Tibial nerve (tissue), 4 donors: ENCODE data around the gene GPC3. TPM values are rescaled to one million over a fixed set of nuclear protein-coding genes. Genes with fewer than 3 reads are reported as not detected.

ENCODE experiments used
- DNase-seq, 2 donors: peaks; one replicate each; pipeline ENCODE4 v3.0.0-alpha.2; 2019; ENCODE audit warnings: low spot score in 2 of 2
- H3K27ac ChIP-seq, 4 donors: fragments of 200-600 bp; sonication (generic) in 3 of 4; one replicate each; pipeline ENCODE4 v1.5.1; 2017 to 2019; ENCODE audit warnings: mild to moderate bottlenecking in 1 of 4
- H3K27me3 ChIP-seq, 2 donors: fragments of 200-600 bp; sonication (generic) in 1 of 2; one replicate each; pipeline versions ENCODE4 v1.5.1 to v1.6.0; 2017 to 2019
- H3K36me3 ChIP-seq, 3 donors: fragments of 200-600 bp; sonication (generic); one replicate each; pipeline ENCODE4 v1.5.1; 2018 to 2019
- H3K4me1 ChIP-seq, 4 donors: fragments of 200-600 bp; sonication (generic) in 3 of 4; one replicate each; pipeline ENCODE4 v1.5.1; 2017 to 2019
- H3K4me3 ChIP-seq, 4 donors: fragments of 200-600 bp; sonication (generic) in 3 of 4; one replicate each; pipeline ENCODE4 v1.5.1; 2017 to 2019; ENCODE audit warnings: mild to moderate bottlenecking in 1 of 4, moderate library complexity in 1 of 4
- H3K9me3 ChIP-seq, 4 donors: fragments of 200-600 bp; sonication (generic) in 3 of 4; one replicate each; pipeline ENCODE4 v1.5.1; 2017 to 2019
- CTCF ChIP-seq, 5 experiments: fragments of 200-600 bp in 3 of 5; fragments of 450-650 bp in 2 of 5; sonication (generic) in 3 of 5; IDR thresholded peaks; one replicate each; pipeline ENCODE4 v1.5.1; 2016 to 2019; ENCODE audit warnings: antibody characterized with exemption in 5 of 5, mild to moderate bottlenecking in 3 of 5, moderate library complexity in 2 of 5
- EP300 ChIP-seq, 2 donors: sonication (generic); formaldehyde crosslinking; IDR thresholded peaks; one replicate each; pipeline ENCODE4 v1.6.1; 2017; ENCODE audit warnings: antibody characterized with exemption in 2 of 2, mild to moderate bottlenecking in 1 of 2
- POLR2A ChIP-seq, 2 donors: fragments of 450-650 bp; IDR thresholded peaks; one replicate each; pipeline ENCODE4 v1.6.1; 2017; ENCODE audit warnings: antibody characterized with exemption in 2 of 2, mild to moderate bottlenecking in 2 of 2, moderate library complexity in 2 of 2
- WGBS, 2 donors: methylation state at CpG; one replicate each; pipeline ENCODE4 v1.1.5; 2018; 5-methylcytosine and 5-hydroxymethylcytosine counted together
- total RNA-seq, 4 donors: library from RNA; depleted of rRNA; stranded (reverse); fragments of >200 nt; gene quantifications; one replicate each; pipeline ENCODE4 v1.1.0, GENCODE V29; 2016

GPC3 gene
- total RNA-seq, 4 donors from 2014 or later = 60.5 to 116 (median 72.8) TPM

GRCh38 chrX:133970076-133970475 is 15.3 kb downstream of the GPC3 start:
- WGBS, 2 donors = 30 to 37% methylated on average over 5 of the region's 5 CpGs
- no peaks in the 10 kb centered on the region for H3K9me3 ChIP-seq
- DNase-seq = no peak
- H3K27me3 ChIP-seq = peaks cover 0 to 16% of the 10 kb centered on the region in 2 donors
- H3K36me3 ChIP-seq = no peaks in the 10 kb centered on the region
- TF ChIP-seq CTCF (IDR thresholded peaks at IDR 0.05) = no peak
- no peak overlapping the region for H3K27ac ChIP-seq
- no peak overlapping the region for H3K4me3 ChIP-seq
- no peaks in the 10 kb centered on the region for H3K4me1 ChIP-seq

GRCh38 chrX:133969191-133969590 is 16.2 kb downstream of the GPC3 start:
- TF ChIP-seq CTCF (IDR thresholded peaks at IDR 0.05) = no peak
- TF ChIP-seq POLR2A (IDR thresholded peaks at IDR 0.05) = no peak
- TF ChIP-seq EP300 (IDR thresholded peaks at IDR 0.05) = no peak
- peaks cover 0 to 16% of the 10 kb centered on the region in 2 donors for H3K27me3 ChIP-seq

GRCh38 chrX:133968109-133968508 is 17.3 kb downstream of the GPC3 start:
- H3K36me3 ChIP-seq = no peaks in the 10 kb centered on the region
- peaks cover 0 to 9% of the 10 kb centered on the region in 2 donors for H3K27me3 ChIP-seq
- H3K4me1 ChIP-seq = no peaks in the 10 kb centered on the region
- H3K27ac ChIP-seq = no peak overlapping the region
- DNase-seq = no peak
- WGBS, 2 donors = 79 to 84% methylated on average over 5 of the region's 5 CpGs
- TF ChIP-seq EP300 (IDR thresholded peaks at IDR 0.05) (no peak), CTCF (IDR thresholded peaks at IDR 0.05) (no peak), POLR2A (IDR thresholded peaks at IDR 0.05) (no peak)
- no peak overlapping the region for H3K4me3 ChIP-seq
- no peaks in the 10 kb centered on the region for H3K9me3 ChIP-seq

More at GRCh38 chrX:133969191-133969590, 16.2 kb downstream of the GPC3 start:
- Histone ChIP-seq H3K36me3 (no peaks in the 10 kb centered on the region), H3K4me1 (no peaks in the 10 kb centered on the region), H3K27ac (no peak overlapping the region), H3K9me3 (no peaks in the 10 kb centered on the region), H3K4me3 (no peak overlapping the region)
- no peak for DNase-seq
- 50 to 57% methylated on average over 3 of the region's 3 CpGs for WGBS, 2 donors

- WGBS, 2 donors = 85 to 99% methylated on average over 3 of the region's 3 CpGs
- TF ChIP-seq EP300 (IDR thresholded peaks at IDR 0.05) = no peak
- Histone ChIP-seq H3K4me1 (no peaks in the 10 kb centered on the region), H3K36me3 (no peaks in the 10 kb centered on the region), H3K4me3 (no peak overlapping the region), H3K27ac (no peak overlapping the region), H3K27me3 (peaks cover 0 to 8% of the 10 kb centered on the region in 2 donors), H3K9me3 (no peaks in the 10 kb centered on the region)
- DNase-seq = no peak
These were observed 19.2 kb downstream of the GPC3 start for GRCh38 chrX:133966199-133966598.

GRCh38 chrX:133965321-133965720 is 20.1 kb downstream of the GPC3 start:
- WGBS, 2 donors = 76 to 100% methylated on average over 3 of the region's 3 CpGs
- H3K4me3 ChIP-seq = no peak overlapping the region
- DNase-seq = no peak
- no peaks in the 10 kb centered on the region for H3K9me3 ChIP-seq
- H3K4me1 ChIP-seq = no peaks in the 10 kb centered on the region
- H3K36me3 ChIP-seq = no peaks in the 10 kb centered on the region
- H3K27ac ChIP-seq = no peak overlapping the region
- TF ChIP-seq POLR2A (IDR thresholded peaks at IDR 0.05) (no peak), CTCF (IDR thresholded peaks at IDR 0.05) (no peak), EP300 (IDR thresholded peaks at IDR 0.05) (no peak)
- peaks cover 0 to 8% of the 10 kb centered on the region in 2 donors for H3K27me3 ChIP-seq

- H3K27ac ChIP-seq = no peak overlapping the region
- no peaks in the 10 kb centered on the region for H3K36me3 ChIP-seq
- H3K9me3 ChIP-seq = no peaks in the 10 kb centered on the region
- TF ChIP-seq CTCF (IDR thresholded peaks at IDR 0.05) (no peak), POLR2A (IDR thresholded peaks at IDR 0.05) (no peak), EP300 (IDR thresholded peaks at IDR 0.05) (no peak)
- H3K4me1 ChIP-seq = no peaks in the 10 kb centered on the region
- WGBS, 2 donors = 86 to 88% methylated on average over 6 of the region's 6 CpGs
- no peak for DNase-seq
- peaks cover 0 to 7% of the 10 kb centered on the region in 2 donors for H3K27me3 ChIP-seq
- H3K4me3 ChIP-seq = no peak overlapping the region
These were observed 24.3 kb downstream of the GPC3 start for GRCh38 chrX:133961046-133961445.
